GM18526 (cell line): ENCODE results near the gene RAB18.
A peak's percentile ranks its signal among the peaks of the same experiment; 100 is the strongest.

ENCODE experiments used
- POLR2A ChIP-seq: IDR thresholded peaks from 3 replicates; pipeline ENCODE4 v1.6.1; 2011; ENCODE audit not compliant: insufficient read length; ENCODE audit errors: extremely low read depth

The RAB18 gene

GRCh38 chr10:27504007-27504807 lies at the start of gene RAB18:
TSS of gene RAB18 (plus strand) at chr10:27504304. CDS start at chr10:27504370, 66 bp downstream.
- peak; percentile 92 for TF ChIP-seq POLR2A

GRCh38 chr10:27454837-27455236 lies 49.3 kb upstream of the RAB18 start:
- TF ChIP-seq POLR2A = no peak

DNA sequence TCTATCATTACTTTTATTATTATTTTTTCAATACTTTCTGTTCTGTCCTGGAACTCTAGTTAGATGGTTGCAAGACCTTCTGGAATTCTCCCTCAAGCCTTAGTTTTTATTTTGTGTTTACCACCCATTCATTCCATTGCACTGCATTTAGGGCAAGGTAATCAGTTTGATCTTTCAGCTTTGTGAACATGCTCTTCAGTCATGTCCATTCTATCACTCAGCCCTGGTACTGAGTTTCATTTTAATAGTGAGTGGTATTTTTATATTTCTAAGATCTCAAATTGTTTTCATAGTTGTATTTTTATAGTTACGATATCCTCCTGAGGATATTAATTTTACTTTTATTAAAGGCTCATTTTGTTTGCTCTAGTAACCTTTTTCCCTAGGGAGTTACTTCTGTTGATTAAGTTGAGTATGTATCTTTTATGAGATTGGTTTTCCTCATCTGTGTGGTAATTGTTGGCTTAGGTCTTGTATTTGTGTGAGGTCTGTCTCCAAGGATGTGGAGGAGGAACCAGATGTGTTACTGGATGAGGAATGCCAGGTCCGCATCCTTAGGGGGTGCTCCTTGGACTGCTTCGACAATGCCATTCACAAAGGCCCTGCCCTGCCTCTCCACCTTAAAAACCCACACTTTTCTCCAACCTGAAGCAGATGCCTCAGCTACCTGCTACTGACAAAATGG lies 46.7 kb upstream of the RAB18 start:
- no peak for TF ChIP-seq POLR2A

- TF ChIP-seq POLR2A = no peak
Observed at GRCh38 chr10:27457966-27458365, 46.1 kb upstream of the RAB18 start.

DNA sequence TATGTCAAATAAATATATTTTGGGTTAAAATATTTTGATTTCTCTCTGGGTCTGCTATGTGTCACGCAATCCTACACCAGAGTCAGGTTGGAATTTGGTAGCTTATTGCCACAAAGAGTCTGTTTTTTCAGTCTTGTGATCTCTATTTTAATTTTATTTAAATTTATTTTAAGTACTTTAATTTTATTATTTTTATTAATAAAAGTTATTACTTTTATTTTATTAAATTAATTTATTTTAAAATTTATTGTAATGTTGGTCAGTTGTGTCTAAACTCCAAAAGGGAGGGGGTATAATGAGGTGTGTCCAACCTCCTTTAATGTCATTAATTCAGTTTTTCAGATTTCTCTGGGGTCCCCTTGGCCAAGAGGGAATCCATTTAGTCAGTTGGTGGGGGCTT lies 42.8 kb upstream of the RAB18 start:
- no peak for TF ChIP-seq POLR2A

- TF ChIP-seq POLR2A = no peak
Observed at GRCh38 chr10:27463961-27464360, 40.1 kb upstream of the RAB18 start.

DNA sequence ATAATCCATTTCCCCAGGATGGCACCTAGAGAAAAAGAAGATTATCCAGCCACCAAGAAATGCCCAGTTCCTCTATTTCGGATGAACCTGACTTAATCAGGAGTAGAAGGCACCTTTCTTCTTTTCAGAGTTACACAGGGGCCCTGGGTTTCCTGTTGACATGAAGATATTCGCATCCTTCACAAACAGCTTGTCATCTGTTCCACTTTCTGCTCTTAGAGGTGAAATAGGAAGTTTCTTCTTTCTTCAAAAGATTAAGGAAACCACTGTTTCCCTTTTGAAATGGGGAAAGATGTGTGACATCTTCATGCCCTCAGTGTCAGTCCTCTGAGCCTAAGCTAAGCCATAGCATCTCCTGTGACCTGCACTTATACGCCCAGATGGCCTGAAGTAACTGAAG lies 39.1 kb upstream of the RAB18 start:
- TF ChIP-seq POLR2A = no peak

DNA sequence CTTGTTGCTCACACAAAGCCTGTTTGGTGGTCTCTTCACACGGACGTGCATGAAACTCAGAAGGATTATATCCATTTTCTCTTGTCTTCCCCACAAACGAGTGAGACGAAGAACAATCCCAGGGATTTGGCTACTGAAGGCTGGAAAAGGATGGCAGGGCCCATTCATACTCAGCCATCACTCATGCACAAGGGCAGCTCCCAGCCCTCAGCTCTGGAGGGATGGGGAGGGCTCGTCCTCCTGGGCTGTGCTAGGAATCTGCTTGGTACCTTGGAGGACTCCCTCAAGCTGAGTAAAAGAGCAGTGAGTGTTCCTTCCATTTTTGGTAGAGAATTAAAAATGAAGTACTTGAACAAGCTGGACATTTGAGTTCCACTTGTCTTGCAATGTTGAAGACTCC lies 33.2 kb upstream of the RAB18 start:
- no peak for TF ChIP-seq POLR2A

DNA sequence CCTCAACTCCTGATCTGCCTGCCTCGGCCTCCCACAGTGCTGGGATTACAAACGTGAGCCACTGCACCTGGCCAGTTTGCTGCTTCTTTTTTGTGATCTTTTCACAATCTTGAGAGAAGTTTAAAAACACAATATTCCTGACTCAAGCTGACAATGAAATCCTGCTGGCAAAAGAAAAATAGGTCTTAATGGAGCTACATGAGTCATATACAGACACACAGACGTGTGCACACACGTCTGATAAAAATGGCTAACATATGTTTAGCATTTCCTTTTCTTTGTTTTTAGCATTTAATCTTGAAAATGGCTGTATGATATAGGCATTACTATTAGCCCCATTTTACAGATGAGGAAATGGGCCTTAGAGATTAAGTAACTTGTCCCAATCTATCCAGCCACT lies 29.4 kb upstream of the RAB18 start:
- no peak for TF ChIP-seq POLR2A

- TF ChIP-seq POLR2A = no peak
Observed at GRCh38 chr10:27479016-27479415, 25.1 kb upstream of the RAB18 start.

- no peak for TF ChIP-seq POLR2A
Observed at GRCh38 chr10:27481486-27481885, 22.6 kb upstream of the RAB18 start.

DNA sequence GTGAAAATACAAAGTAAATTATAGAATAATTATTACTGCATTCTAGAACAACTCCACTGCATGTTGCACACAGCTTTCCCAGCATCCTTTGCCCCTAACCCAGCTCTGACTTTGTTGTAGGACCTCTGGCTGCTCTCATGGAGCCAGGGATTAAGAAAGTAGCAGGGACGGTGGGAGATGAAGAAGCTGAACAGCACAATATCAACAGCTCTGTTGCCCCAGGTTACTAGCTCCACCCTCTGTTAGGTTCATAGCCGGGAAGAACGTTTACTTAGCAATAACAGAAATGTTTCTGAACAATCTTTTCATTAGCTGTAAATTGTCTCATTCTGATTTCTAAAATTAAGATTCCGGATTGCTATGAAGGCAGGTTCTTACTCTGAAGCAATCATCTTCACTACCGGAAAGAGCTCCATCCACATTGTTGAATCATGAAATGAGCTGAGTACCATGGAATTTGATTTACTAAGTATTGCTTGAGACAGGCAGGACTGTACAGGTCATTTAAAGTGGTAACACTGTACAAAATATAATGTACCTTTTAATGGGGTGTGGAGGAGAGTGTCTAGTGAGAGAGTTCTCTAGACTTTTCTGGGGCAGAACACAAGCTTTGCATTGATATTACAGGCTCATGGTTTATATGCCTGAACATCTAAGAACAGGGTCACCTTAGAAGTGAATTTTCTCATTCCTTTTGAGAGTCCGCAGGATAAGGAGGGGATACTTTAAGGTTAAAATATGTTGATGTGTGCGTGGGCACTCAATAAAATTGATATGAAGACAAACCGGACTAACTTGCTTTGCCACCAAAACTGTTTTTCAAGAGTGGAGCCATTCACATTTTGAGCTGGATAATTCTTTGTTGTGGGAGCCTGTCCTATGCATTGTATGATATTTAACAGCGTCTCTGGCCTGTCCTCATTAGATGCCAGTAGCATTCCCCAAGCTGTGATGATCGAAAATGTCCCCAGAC lies 20.8 kb upstream of the RAB18 start:
- no peak for TF ChIP-seq POLR2A

DNA sequence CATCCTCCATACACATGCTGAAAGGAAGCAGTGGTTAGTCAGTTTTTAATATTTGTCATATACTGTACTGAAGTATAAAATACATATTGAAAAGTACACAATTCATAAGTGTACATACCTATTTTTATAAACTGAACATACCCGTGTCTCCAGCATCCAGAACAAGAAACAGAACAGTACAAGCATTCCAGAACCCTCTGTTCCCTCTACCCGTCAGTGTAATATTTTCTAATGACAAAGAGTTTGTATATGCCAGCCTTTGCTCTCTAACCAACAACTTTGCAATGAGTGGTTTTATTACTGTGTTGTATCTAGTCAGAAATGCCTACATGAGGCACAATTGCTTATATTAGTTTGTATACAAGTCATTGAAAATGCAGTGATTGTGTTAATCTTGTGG lies 18.7 kb upstream of the RAB18 start:
- no peak for TF ChIP-seq POLR2A

DNA sequence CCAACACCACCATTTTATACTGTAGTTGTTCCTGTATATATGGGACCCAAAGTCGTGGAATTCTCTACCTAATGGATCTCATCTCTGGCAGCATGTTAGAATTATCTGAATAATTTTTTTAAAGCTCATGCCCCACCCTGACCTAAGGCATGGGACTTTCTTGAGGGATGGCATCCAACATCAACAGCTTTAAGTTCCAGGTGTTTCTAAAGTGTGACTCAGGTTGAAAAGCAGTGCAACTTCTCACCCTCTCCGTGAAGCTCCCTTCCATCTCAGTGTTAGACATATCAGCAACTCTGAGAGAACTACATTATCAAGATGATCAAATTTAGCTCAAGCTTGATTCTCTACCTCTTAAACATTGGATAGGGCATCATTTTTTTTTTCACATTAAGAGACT lies 18.1 kb upstream of the RAB18 start:
- TF ChIP-seq POLR2A = no peak

DNA sequence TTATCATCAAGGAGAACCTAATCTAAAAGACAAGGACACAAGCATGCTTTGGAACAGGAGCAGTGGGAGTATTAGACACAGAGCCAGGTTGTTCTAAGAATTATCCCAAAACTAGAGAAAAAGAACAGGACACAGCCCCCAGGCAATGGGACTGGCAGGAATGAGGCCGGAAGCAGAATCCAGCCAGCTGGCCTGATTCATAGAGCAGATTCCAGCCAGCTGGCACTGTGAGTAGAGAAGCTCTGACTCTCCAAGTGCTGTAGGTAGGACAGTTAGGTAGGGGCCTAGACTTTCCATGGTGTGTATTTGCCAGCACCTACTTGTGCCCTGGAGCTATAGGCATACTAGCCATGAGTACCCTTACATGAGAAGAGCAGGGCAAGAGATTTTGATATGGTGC lies 13.3 kb upstream of the RAB18 start:
- no peak for TF ChIP-seq POLR2A
